NCI-H69 (cell line): ENCODE results near the gene TMEM61.

ENCODE experiments used
- DNase-seq: peaks from one replicate; lab custom pipeline; 2025; lab: John Stamatoyannopoulos, UW

Gene TMEM61

GRCh38 chr1:55039342-55040082 is 59.1 kb downstream of the TMEM61 start, which contains the start of gene PCSK9:
Gene PCSK9, plus strand, starts transcription at chr1:55039548. Its CDS starts 290 bp downstream, at chr1:55039838.
- peak; percentile 56 for DNase-seq

GRCh38 chr1:55040083-55040932 is 59.9 kb downstream of the TMEM61 start:
- peak; percentile 30 for DNase-seq

GRCh38 chr1:55040933-55041494 is 60.6 kb downstream of the TMEM61 start:
- no peak for DNase-seq

- DNase-seq: no peak
These were observed 61.2 kb downstream of the TMEM61 start for GRCh38 chr1:55041613-55042012.
